GM23338 (cell line): ENCODE results near the gene RAP1GDS1. TPM values are rescaled to one million over a fixed set of nuclear protein-coding genes. Genes with fewer than 3 reads are reported as not detected.

Experiments
- ATAC-seq: fragments of 200-7000 bp; cut with Tn5 transposase; 3 replicates; pipeline ENCODE4 v1.9.1; 2020
- DNase-seq: peaks from one replicate; pipeline ENCODE4 v3.0.0-alpha.2; 2015; ENCODE audit warnings: low spot score
- H2AFZ ChIP-seq: fragments of 200-600 bp; sonication (generic); 2 replicates; pipeline ENCODE4 v1.8.0; 2016; ENCODE audit warnings: antibody characterized with exemption, mild to moderate bottlenecking, moderate library complexity
- H3F3A ChIP-seq: fragments of 200-600 bp; sonication (generic); replicated peaks from 2 replicates; pipeline ENCODE4 v1.8.0; 2017; ENCODE audit warnings: antibody characterized with exemption, mixed run types, low read depth
- H3K27ac ChIP-seq: fragments of 200-600 bp; sonication (generic); 2 replicates; pipeline ENCODE4 v1.6.1; 2016; ENCODE audit warnings: low read depth
- H3K27me3 ChIP-seq: fragments of 200-600 bp; sonication (generic); 2 replicates; pipeline ENCODE4 v1.8.0; 2016; ENCODE audit warnings: mild to moderate bottlenecking, mixed run types, moderate library complexity; ENCODE audit not compliant: insufficient read depth
- H3K36me3 ChIP-seq: fragments of 200-600 bp; sonication (generic); 2 replicates; pipeline ENCODE4 v1.8.0; 2016; ENCODE audit warnings: mild to moderate bottlenecking; ENCODE audit not compliant: insufficient read depth
- H3K4me1 ChIP-seq: fragments of 200-600 bp; sonication (generic); 2 replicates; pipeline ENCODE4 v1.8.0; 2016; ENCODE audit warnings: mild to moderate bottlenecking, moderate library complexity; ENCODE audit not compliant: insufficient read depth
- H3K4me2 ChIP-seq: fragments of 200-600 bp; sonication (generic); 2 replicates; pipeline ENCODE4 v1.7.1; 2017; ENCODE audit warnings: mixed run types
- H3K4me3 ChIP-seq: fragments of 200-600 bp; sonication (generic); 2 replicates; pipeline ENCODE4 v1.6.1; 2016; ENCODE audit warnings: mixed run types
- H3K79me2 ChIP-seq: fragments of 200-600 bp; sonication (generic); replicated peaks from 2 replicates; pipeline ENCODE4 v1.8.0; 2017; ENCODE audit warnings: mild to moderate bottlenecking; ENCODE audit not compliant: insufficient read depth
- H3K9me2 ChIP-seq: fragments of 200-600 bp; sonication (generic); 2 replicates; pipeline ENCODE4 v1.8.0; 2017; ENCODE audit not compliant: insufficient read depth
- H4K20me1 ChIP-seq: fragments of 200-600 bp; sonication (generic); replicated peaks from 2 replicates; pipeline ENCODE4 v1.8.0; 2017; ENCODE audit warnings: mild to moderate bottlenecking; ENCODE audit not compliant: insufficient read depth
- H3K27ac Mint-ChIP-seq: 2 replicates; pipeline ENCODE4 v1.8.0; 2020; ENCODE audit warnings: inconsistent platforms, mild to moderate bottlenecking, moderate library complexity, mixed read lengths
- H3K27me3 Mint-ChIP-seq: 3 replicates; pipeline ENCODE4 v1.8.0; 2022; ENCODE audit warnings: low read depth, mild to moderate bottlenecking, moderate library complexity, mixed read lengths, inconsistent platforms; ENCODE audit not compliant: insufficient read depth, poor library complexity
- H3K36me3 Mint-ChIP-seq: 3 replicates; pipeline ENCODE4 v1.8.0; 2021; ENCODE audit warnings: low read depth, mild to moderate bottlenecking, inconsistent platforms, moderate library complexity, mixed read lengths
- H3K4me1 Mint-ChIP-seq: 3 replicates; pipeline ENCODE4 v1.8.0; 2020; ENCODE audit warnings: mild to moderate bottlenecking, inconsistent platforms, mixed read lengths
- H3K4me3 Mint-ChIP-seq: 3 replicates; pipeline ENCODE4 v1.8.0; 2021; ENCODE audit warnings: moderate library complexity, mild to moderate bottlenecking, inconsistent platforms, mixed read lengths
- H3K9me3 Mint-ChIP-seq: 3 replicates; pipeline ENCODE4 v1.8.0; 2020; ENCODE audit warnings: moderate library complexity, mild to moderate bottlenecking, inconsistent platforms, mixed read lengths
- CREB1 ChIP-seq: fragments of 250-450 bp; sonication (Bioruptor Pico); IDR thresholded peaks from 2 replicates; pipeline ENCODE4 v1.5.0; 2020; ENCODE audit warnings: low read depth, mild to moderate bottlenecking, moderate library complexity
- EZH2 ChIP-seq: fragments of 200-600 bp; sonication (generic); IDR thresholded peaks from one replicate; pipeline ENCODE4 v1.8.0; 2017; ENCODE audit warnings: antibody characterized with exemption, mild to moderate bottlenecking, low read depth; ENCODE audit not compliant: unreplicated experiment
- EZH2phosphoT487 ChIP-seq: fragments of 200-600 bp; sonication (generic); IDR thresholded peaks from one replicate; pipeline ENCODE4 v1.8.1; 2018; ENCODE audit warnings: antibody characterized with exemption; ENCODE audit not compliant: unreplicated experiment
- JUNB ChIP-seq: IDR thresholded peaks from one replicate; pipeline ENCODE4 v1.6.1; 2016; ENCODE audit warnings: antibody characterized with exemption; ENCODE audit not compliant: unreplicated experiment
- NANOG ChIP-seq: IDR thresholded peaks from 2 replicates; pipeline ENCODE4 v1.6.1; 2016; ENCODE audit warnings: antibody characterized with exemption, borderline replicate concordance
- POLR2AphosphoS5 ChIP-seq: IDR thresholded peaks from 2 replicates; pipeline ENCODE4 v1.6.1; 2016; ENCODE audit warnings: antibody characterized with exemption, low read depth
- STAT1 ChIP-seq: IDR thresholded peaks from one replicate; pipeline ENCODE4 v1.6.1; 2016; ENCODE audit warnings: antibody characterized with exemption; ENCODE audit not compliant: unreplicated experiment
- ZNF114 ChIP-seq: fragments of 250-450 bp; sonication (Bioruptor Pico); IDR thresholded peaks from 2 replicates; pipeline ENCODE4 v1.5.0; 2020; ENCODE audit warnings: mild to moderate bottlenecking, moderate library complexity
- ZNF331 ChIP-seq: fragments of 250-450 bp; sonication (Bioruptor Pico); IDR thresholded peaks from 2 replicates; pipeline ENCODE4 v1.5.0; 2020; ENCODE audit warnings: low read depth, mild to moderate bottlenecking, moderate library complexity
- polyA plus RNA-seq: library from polyadenylated mRNA; unstranded; fragments of >200 nt; fragmentation: Nextera tagmentation; extraction: Ambion mirVana; gene quantifications from 2 replicates; pipeline ENCODE4 v1.2.1, GENCODE V29; 2016
- total RNA-seq: library from RNA; depleted of rRNA; stranded (reverse); fragments of >200 nt; shearing (Covaris generic); gene quantifications from 2 replicates; pipeline ENCODE4 v1.2.3, GENCODE V29; 2014
- TF ChIP-seq, protein P1 (sequence below): IDR thresholded peaks from one replicate; pipeline ENCODE4 v1.6.1; 2018; ENCODE audit warnings: antibody characterized with exemption; ENCODE audit not compliant: unreplicated experiment
- TF ChIP-seq, protein P2 (sequence below), 2 experiments: fragments of 200-600 bp in 1 of 2; sonication (generic) in 1 of 2; conservative IDR thresholded peaks; 2 replicates each; pipeline versions ENCODE4 v1.5.1 to v1.6.1; 2016 to 2017; ENCODE audit warnings: antibody characterized with exemption in 2 of 2, low read depth in 2 of 2, mild to moderate bottlenecking in 2 of 2, moderate library complexity in 1 of 2
- TF ChIP-seq, protein P3 (sequence below): IDR thresholded peaks from 2 replicates; pipeline ENCODE4 v1.6.1; 2016; ENCODE audit warnings: antibody characterized with exemption
- TF ChIP-seq, protein P4 (sequence below): fragments of 250-450 bp; sonication (Bioruptor Pico); IDR thresholded peaks from 2 replicates; pipeline ENCODE4 v1.5.0; 2020; ENCODE audit warnings: mild to moderate bottlenecking, moderate library complexity

The RAP1GDS1 gene
- total and polyA plus RNA-seq, 2 experiments from 2014 or later = 23.7 to 32.4 TPM

- no peaks in the 10 kb centered on the region for H3K79me2 ChIP-seq
- no peaks in the 10 kb centered on the region for H4K20me1 ChIP-seq
- DNase-seq = no peak
- no peaks in the 10 kb centered on the region for H3K36me3 ChIP-seq
- TF ChIP-seq STAT1 (no peak), ZNF114 (no peak), EZH2phosphoT487 (no peak), CREB1 (CRISPR knock-in tag) (no peak), JUNB (no peak), EZH2 (no peak), POLR2AphosphoS5 (no peak), ZNF331 (CRISPR knock-in tag) (no peak), NANOG (no peak)
- TF ChIP-seq, protein P1, sequence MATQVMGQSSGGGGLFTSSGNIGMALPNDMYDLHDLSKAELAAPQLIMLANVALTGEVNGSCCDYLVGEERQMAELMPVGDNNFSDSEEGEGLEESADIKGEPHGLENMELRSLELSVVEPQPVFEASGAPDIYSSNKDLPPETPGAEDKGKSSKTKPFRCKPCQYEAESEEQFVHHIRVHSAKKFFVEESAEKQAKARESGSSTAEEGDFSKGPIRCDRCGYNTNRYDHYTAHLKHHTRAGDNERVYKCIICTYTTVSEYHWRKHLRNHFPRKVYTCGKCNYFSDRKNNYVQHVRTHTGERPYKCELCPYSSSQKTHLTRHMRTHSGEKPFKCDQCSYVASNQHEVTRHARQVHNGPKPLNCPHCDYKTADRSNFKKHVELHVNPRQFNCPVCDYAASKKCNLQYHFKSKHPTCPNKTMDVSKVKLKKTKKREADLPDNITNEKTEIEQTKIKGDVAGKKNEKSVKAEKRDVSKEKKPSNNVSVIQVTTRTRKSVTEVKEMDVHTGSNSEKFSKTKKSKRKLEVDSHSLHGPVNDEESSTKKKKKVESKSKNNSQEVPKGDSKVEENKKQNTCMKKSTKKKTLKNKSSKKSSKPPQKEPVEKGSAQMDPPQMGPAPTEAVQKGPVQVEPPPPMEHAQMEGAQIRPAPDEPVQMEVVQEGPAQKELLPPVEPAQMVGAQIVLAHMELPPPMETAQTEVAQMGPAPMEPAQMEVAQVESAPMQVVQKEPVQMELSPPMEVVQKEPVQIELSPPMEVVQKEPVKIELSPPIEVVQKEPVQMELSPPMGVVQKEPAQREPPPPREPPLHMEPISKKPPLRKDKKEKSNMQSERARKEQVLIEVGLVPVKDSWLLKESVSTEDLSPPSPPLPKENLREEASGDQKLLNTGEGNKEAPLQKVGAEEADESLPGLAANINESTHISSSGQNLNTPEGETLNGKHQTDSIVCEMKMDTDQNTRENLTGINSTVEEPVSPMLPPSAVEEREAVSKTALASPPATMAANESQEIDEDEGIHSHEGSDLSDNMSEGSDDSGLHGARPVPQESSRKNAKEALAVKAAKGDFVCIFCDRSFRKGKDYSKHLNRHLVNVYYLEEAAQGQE = no peak
- TF ChIP-seq, protein P2, sequence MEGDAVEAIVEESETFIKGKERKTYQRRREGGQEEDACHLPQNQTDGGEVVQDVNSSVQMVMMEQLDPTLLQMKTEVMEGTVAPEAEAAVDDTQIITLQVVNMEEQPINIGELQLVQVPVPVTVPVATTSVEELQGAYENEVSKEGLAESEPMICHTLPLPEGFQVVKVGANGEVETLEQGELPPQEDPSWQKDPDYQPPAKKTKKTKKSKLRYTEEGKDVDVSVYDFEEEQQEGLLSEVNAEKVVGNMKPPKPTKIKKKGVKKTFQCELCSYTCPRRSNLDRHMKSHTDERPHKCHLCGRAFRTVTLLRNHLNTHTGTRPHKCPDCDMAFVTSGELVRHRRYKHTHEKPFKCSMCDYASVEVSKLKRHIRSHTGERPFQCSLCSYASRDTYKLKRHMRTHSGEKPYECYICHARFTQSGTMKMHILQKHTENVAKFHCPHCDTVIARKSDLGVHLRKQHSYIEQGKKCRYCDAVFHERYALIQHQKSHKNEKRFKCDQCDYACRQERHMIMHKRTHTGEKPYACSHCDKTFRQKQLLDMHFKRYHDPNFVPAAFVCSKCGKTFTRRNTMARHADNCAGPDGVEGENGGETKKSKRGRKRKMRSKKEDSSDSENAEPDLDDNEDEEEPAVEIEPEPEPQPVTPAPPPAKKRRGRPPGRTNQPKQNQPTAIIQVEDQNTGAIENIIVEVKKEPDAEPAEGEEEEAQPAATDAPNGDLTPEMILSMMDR (conservative IDR thresholded peaks at IDR 0.05; ENCODE audit: low read depth in 2 of 2) = no peak
- TF ChIP-seq, protein P3, sequence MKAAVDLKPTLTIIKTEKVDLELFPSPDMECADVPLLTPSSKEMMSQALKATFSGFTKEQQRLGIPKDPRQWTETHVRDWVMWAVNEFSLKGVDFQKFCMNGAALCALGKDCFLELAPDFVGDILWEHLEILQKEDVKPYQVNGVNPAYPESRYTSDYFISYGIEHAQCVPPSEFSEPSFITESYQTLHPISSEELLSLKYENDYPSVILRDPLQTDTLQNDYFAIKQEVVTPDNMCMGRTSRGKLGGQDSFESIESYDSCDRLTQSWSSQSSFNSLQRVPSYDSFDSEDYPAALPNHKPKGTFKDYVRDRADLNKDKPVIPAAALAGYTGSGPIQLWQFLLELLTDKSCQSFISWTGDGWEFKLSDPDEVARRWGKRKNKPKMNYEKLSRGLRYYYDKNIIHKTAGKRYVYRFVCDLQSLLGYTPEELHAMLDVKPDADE = no peak
- TF ChIP-seq, protein P4, sequence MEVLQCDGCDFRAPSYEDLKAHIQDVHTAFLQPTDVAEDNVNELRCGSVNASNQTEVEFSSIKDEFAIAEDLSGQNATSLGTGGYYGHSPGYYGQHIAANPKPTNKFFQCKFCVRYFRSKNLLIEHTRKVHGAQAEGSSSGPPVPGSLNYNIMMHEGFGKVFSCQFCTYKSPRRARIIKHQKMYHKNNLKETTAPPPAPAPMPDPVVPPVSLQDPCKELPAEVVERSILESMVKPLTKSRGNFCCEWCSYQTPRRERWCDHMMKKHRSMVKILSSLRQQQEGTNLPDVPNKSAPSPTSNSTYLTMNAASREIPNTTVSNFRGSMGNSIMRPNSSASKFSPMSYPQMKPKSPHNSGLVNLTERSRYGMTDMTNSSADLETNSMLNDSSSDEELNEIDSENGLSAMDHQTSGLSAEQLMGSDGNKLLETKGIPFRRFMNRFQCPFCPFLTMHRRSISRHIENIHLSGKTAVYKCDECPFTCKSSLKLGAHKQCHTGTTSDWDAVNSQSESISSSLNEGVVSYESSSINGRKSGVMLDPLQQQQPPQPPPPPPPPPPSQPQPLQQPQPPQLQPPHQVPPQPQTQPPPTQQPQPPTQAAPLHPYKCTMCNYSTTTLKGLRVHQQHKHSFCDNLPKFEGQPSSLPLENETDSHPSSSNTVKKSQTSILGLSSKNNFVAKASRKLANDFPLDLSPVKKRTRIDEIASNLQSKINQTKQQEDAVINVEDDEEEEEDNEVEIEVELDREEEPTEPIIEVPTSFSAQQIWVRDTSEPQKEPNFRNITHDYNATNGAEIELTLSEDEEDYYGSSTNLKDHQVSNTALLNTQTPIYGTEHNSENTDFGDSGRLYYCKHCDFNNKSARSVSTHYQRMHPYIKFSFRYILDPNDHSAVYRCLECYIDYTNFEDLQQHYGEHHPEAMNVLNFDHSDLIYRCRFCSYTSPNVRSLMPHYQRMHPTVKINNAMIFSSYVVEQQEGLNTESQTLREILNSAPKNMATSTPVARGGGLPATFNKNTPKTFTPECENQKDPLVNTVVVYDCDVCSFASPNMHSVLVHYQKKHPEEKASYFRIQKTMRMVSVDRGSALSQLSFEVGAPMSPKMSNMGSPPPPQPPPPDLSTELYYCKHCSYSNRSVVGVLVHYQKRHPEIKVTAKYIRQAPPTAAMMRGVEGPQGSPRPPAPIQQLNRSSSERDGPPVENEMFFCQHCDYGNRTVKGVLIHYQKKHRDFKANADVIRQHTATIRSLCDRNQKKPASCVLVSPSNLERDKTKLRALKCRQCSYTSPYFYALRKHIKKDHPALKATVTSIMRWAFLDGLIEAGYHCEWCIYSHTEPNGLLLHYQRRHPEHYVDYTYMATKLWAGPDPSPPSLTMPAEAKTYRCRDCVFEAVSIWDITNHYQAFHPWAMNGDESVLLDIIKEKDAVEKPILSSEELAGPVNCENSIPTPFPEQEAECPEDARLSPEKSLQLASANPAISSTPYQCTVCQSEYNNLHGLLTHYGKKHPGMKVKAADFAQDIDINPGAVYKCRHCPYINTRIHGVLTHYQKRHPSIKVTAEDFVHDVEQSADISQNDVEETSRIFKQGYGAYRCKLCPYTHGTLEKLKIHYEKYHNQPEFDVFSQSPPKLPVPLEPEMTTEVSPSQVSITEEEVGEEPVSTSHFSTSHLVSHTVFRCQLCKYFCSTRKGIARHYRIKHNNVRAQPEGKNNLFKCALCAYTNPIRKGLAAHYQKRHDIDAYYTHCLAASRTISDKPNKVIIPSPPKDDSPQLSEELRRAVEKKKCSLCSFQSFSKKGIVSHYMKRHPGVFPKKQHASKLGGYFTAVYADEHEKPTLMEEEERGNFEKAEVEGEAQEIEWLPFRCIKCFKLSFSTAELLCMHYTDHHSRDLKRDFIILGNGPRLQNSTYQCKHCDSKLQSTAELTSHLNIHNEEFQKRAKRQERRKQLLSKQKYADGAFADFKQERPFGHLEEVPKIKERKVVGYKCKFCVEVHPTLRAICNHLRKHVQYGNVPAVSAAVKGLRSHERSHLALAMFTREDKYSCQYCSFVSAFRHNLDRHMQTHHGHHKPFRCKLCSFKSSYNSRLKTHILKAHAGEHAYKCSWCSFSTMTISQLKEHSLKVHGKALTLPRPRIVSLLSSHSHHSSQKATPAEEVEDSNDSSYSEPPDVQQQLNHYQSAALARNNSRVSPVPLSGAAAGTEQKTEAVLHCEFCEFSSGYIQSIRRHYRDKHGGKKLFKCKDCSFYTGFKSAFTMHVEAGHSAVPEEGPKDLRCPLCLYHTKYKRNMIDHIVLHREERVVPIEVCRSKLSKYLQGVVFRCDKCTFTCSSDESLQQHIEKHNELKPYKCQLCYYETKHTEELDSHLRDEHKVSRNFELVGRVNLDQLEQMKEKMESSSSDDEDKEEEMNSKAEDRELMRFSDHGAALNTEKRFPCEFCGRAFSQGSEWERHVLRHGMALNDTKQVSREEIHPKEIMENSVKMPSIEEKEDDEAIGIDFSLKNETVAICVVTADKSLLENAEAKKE (CRISPR knock-in tag) = no peak
- Mint-ChIP-seq H3K9me3 (no peaks in the 10 kb centered on the region), H3K27me3 (peaks cover 2% of the 10 kb centered on the region), H3K4me3 (no peak overlapping the region), H3K4me1 (no peaks in the 10 kb centered on the region), H3K27ac (no peak overlapping the region), H3K36me3 (no peaks in the 10 kb centered on the region)
- H3K4me3 ChIP-seq = no peak overlapping the region
- ATAC-seq = no peak
- no peak overlapping the region for H3K4me2 ChIP-seq
- no peaks in the 10 kb centered on the region for H3K4me1 ChIP-seq
- H3K9me2 ChIP-seq = peaks cover 13% of the 10 kb centered on the region; the same call in 1 of the 2 replicates
- no peaks in the 10 kb centered on the region for H3F3A ChIP-seq
- no peak overlapping the region for H3K27ac ChIP-seq
- peak overlapping the region; percentile 85; the same call in 1 of the 2 replicates for H2AFZ ChIP-seq
- no peaks in the 10 kb centered on the region for H3K27me3 ChIP-seq
These were observed 11.4 kb upstream of the RAP1GDS1 start for GRCh38 chr4:98249831-98250230.
